ENCODE results near the gene LAMC1. TPM values are rescaled to one million over a fixed set of nuclear protein-coding genes. Genes with fewer than 3 reads are reported as not detected.
A peak's percentile ranks its signal among the peaks of the same experiment; 100 is the strongest.

LAMC1 gene
- total and polyA plus RNA-seq, 4 donors, result 20.8 to 247 (median 154) TPM

- Histone ChIP-seq H3K4me3 (ENCODE audit: low read length in 2 of 2) (no peak overlapping the region), H3K27ac (ENCODE audit: low read depth in 1 of 2, low read length in 2 of 2) (peak overlapping the region; percentile 33 to 74), H3K9me3 (ENCODE audit: control insufficient read depth, low read length) (no peaks in the 10 kb centered on the region), H3K27me3 (ENCODE audit: control insufficient read depth in 1 of 2, insufficient read depth in 2 of 2, low read length in 1 of 2) (no peaks in the 10 kb centered on the region), H3K36me3 (ENCODE audit: control insufficient read depth in 1 of 2, insufficient read depth in 2 of 2, low read length in 1 of 2) (no peaks in the 10 kb centered on the region), H3K4me1 (ENCODE audit: control insufficient read depth in 1 of 2, insufficient read depth in 2 of 2, low read length in 2 of 2) (peaks cover 0 to 1% of the 10 kb centered on the region in 2 donors)
- 6 to 8% methylated on average over 3 of the region's 3 CpGs for WGBS, 2 donors
- intact Hi-C loops (cut with DNase I), result loop anchor here (5.0 kb wide), 2 partner anchors 37 to 52 kb away; no protein-coding TSS in a partner anchor
- DNase-seq (peak; percentile 76 to 83), ATAC-seq (ENCODE audit: low FRiP score) (peak; percentile 85)
Measured at GRCh38 chr1:183180634-183181056, 157.4 kb downstream of the LAMC1 start.

- H3K27me3 ChIP-seq (ENCODE audit: control insufficient read depth in 1 of 2, insufficient read depth in 2 of 2, low read length in 1 of 2), result no peaks in the 10 kb centered on the region
- ATAC-seq (ENCODE audit: low FRiP score), result peak; percentile 56
- 53 to 60% methylated on average over 26 to 30 of the region's 30 CpGs for WGBS, 2 donors
- intact Hi-C loops (cut with DNase I), result no loop called here
- H3K27ac ChIP-seq (ENCODE audit: low read depth in 1 of 2, low read length in 2 of 2), result no peak within 1 kb of the TSS
- no peaks in the 10 kb centered on the region for H3K36me3 ChIP-seq (ENCODE audit: control insufficient read depth in 1 of 2, insufficient read depth in 2 of 2, low read length in 1 of 2)
- no peaks in the 10 kb centered on the region for H3K9me3 ChIP-seq (ENCODE audit: control insufficient read depth, low read length)
- H3K4me3 ChIP-seq (ENCODE audit: low read length in 2 of 2), result no peak within 1 kb of the TSS
- DNase-seq, result no peak
- no peaks in the 10 kb centered on the region for H3K4me1 ChIP-seq (ENCODE audit: control insufficient read depth in 1 of 2, insufficient read depth in 2 of 2, low read length in 2 of 2)
Measured at GRCh38 chr1:183185941-183186490, 162.8 kb downstream of the LAMC1 start, which contains the start of gene LAMC2. TSS of gene LAMC2 (plus strand) at chr1:183186264. CDS start at chr1:183186353, 89 bp downstream.

GRCh38 chr1:183186841-183187240 lies 163.6 kb downstream of the LAMC1 start:
- ATAC-seq (ENCODE audit: low FRiP score), result no peak
- no peak for DNase-seq
- 84% methylated on average over 4 of the region's 4 CpGs for WGBS, 2 donors
- no peaks in the 10 kb centered on the region for H3K27me3 ChIP-seq (ENCODE audit: control insufficient read depth in 1 of 2, insufficient read depth in 2 of 2, low read length in 1 of 2)
- intact Hi-C loops (cut with DNase I), result no loop called here
- no peaks in the 10 kb centered on the region for H3K36me3 ChIP-seq (ENCODE audit: control insufficient read depth in 1 of 2, insufficient read depth in 2 of 2, low read length in 1 of 2)
- H3K4me1 ChIP-seq (ENCODE audit: control insufficient read depth in 1 of 2, insufficient read depth in 2 of 2, low read length in 2 of 2), result no peaks in the 10 kb centered on the region
- no peak overlapping the region for H3K4me3 ChIP-seq (ENCODE audit: low read length in 2 of 2)
- no peaks in the 10 kb centered on the region for H3K9me3 ChIP-seq (ENCODE audit: control insufficient read depth, low read length)
- H3K27ac ChIP-seq (ENCODE audit: low read depth in 1 of 2, low read length in 2 of 2), result no peak overlapping the region

- intact Hi-C loops (cut with DNase I), result no loop called here
- ATAC-seq (ENCODE audit: low FRiP score) (no peak), DNase-seq (no peak)
- H3K9me3 ChIP-seq (ENCODE audit: control insufficient read depth, low read length), result no peaks in the 10 kb centered on the region
- no peak overlapping the region for H3K27ac ChIP-seq (ENCODE audit: low read depth in 1 of 2, low read length in 2 of 2)
- H3K4me3 ChIP-seq (ENCODE audit: low read length in 2 of 2), result no peak overlapping the region
- no peaks in the 10 kb centered on the region for H3K36me3 ChIP-seq (ENCODE audit: control insufficient read depth in 1 of 2, insufficient read depth in 2 of 2, low read length in 1 of 2)
- H3K4me1 ChIP-seq (ENCODE audit: control insufficient read depth in 1 of 2, insufficient read depth in 2 of 2, low read length in 2 of 2), result no peaks in the 10 kb centered on the region
- WGBS, 2 donors, result 81 to 87% methylated on average over 1 of the region's 1 CpG
- no peaks in the 10 kb centered on the region for H3K27me3 ChIP-seq (ENCODE audit: control insufficient read depth in 1 of 2, insufficient read depth in 2 of 2, low read length in 1 of 2)
Measured at GRCh38 chr1:183188240-183188639, 165.0 kb downstream of the LAMC1 start.

GRCh38 chr1:183191833-183192232 lies 168.6 kb downstream of the LAMC1 start:
- no peaks in the 10 kb centered on the region for H3K9me3 ChIP-seq (ENCODE audit: control insufficient read depth, low read length)
- 46 to 47% methylated on average over 1 of the region's 1 CpG for WGBS, 2 donors
- H3K4me3 ChIP-seq (ENCODE audit: low read length in 2 of 2), result no peak overlapping the region
- no peaks in the 10 kb centered on the region for H3K36me3 ChIP-seq (ENCODE audit: control insufficient read depth in 1 of 2, insufficient read depth in 2 of 2, low read length in 1 of 2)
- no peaks in the 10 kb centered on the region for H3K27me3 ChIP-seq (ENCODE audit: control insufficient read depth in 1 of 2, insufficient read depth in 2 of 2, low read length in 1 of 2)
- DNase-seq, result no peak
- H3K27ac ChIP-seq (ENCODE audit: low read depth in 1 of 2, low read length in 2 of 2), result no peak overlapping the region
- no peak for ATAC-seq (ENCODE audit: low FRiP score)
- H3K4me1 ChIP-seq (ENCODE audit: control insufficient read depth in 1 of 2, insufficient read depth in 2 of 2, low read length in 2 of 2), result peaks cover 0 to 2% of the 10 kb centered on the region in 2 donors
- intact Hi-C loops (cut with DNase I), result no loop called here

- H3K9me3 ChIP-seq (ENCODE audit: control insufficient read depth, low read length), result no peaks in the 10 kb centered on the region
- H3K27ac ChIP-seq (ENCODE audit: low read depth in 1 of 2, low read length in 2 of 2), result no peak overlapping the region
- ATAC-seq (ENCODE audit: low FRiP score), result no peak
- no peaks in the 10 kb centered on the region for H3K36me3 ChIP-seq (ENCODE audit: control insufficient read depth in 1 of 2, insufficient read depth in 2 of 2, low read length in 1 of 2)
- WGBS, 2 donors, result 87 to 91% methylated on average over 4 of the region's 4 CpGs
- DNase-seq, result no peak
- H3K4me1 ChIP-seq (ENCODE audit: control insufficient read depth in 1 of 2, insufficient read depth in 2 of 2, low read length in 2 of 2), result peaks cover 0 to 2% of the 10 kb centered on the region in 2 donors
- intact Hi-C loops (cut with DNase I), result no loop called here
- no peaks in the 10 kb centered on the region for H3K27me3 ChIP-seq (ENCODE audit: control insufficient read depth in 1 of 2, insufficient read depth in 2 of 2, low read length in 1 of 2)
- H3K4me3 ChIP-seq (ENCODE audit: low read length in 2 of 2), result no peak overlapping the region
Measured at GRCh38 chr1:183193963-183194525, 170.8 kb downstream of the LAMC1 start.

- 90 to 100% methylated on average over 1 of the region's 1 CpG for WGBS, 2 donors
- intact Hi-C loops (cut with DNase I), result no loop called here
- no peak for ATAC-seq (ENCODE audit: low FRiP score)
Measured at GRCh38 chr1:183194527-183195141, 171.4 kb downstream of the LAMC1 start.

GRCh38 chr1:183195142-183195574 lies 171.9 kb downstream of the LAMC1 start:
- intact Hi-C loops (cut with DNase I), result no loop called here
- DNase-seq, result no peak
- ATAC-seq (ENCODE audit: low FRiP score), result no peak
- Histone ChIP-seq H3K4me3 (ENCODE audit: low read length in 2 of 2) (no peak overlapping the region), H3K36me3 (ENCODE audit: control insufficient read depth in 1 of 2, insufficient read depth in 2 of 2, low read length in 1 of 2) (no peaks in the 10 kb centered on the region), H3K9me3 (ENCODE audit: control insufficient read depth, low read length) (no peaks in the 10 kb centered on the region), H3K27ac (ENCODE audit: low read depth in 1 of 2, low read length in 2 of 2) (no peak overlapping the region), H3K4me1 (ENCODE audit: control insufficient read depth in 1 of 2, insufficient read depth in 2 of 2, low read length in 2 of 2) (peaks cover 0 to 2% of the 10 kb centered on the region in 2 donors), H3K27me3 (ENCODE audit: control insufficient read depth in 1 of 2, insufficient read depth in 2 of 2, low read length in 1 of 2) (no peaks in the 10 kb centered on the region)
- 59 to 63% methylated on average over 3 of the region's 3 CpGs for WGBS, 2 donors

More at GRCh38 chr1:183194527-183195141, 171.4 kb downstream of the LAMC1 start:
- Histone ChIP-seq H3K27ac (ENCODE audit: low read depth in 1 of 2, low read length in 2 of 2) (no peak overlapping the region), H3K4me1 (ENCODE audit: control insufficient read depth in 1 of 2, insufficient read depth in 2 of 2, low read length in 2 of 2) (peaks cover 0 to 2% of the 10 kb centered on the region in 2 donors), H3K27me3 (ENCODE audit: control insufficient read depth in 1 of 2, insufficient read depth in 2 of 2, low read length in 1 of 2) (no peaks in the 10 kb centered on the region), H3K4me3 (ENCODE audit: low read length in 2 of 2) (no peak overlapping the region), H3K9me3 (ENCODE audit: control insufficient read depth, low read length) (no peaks in the 10 kb centered on the region), H3K36me3 (ENCODE audit: control insufficient read depth in 1 of 2, insufficient read depth in 2 of 2, low read length in 1 of 2) (no peaks in the 10 kb centered on the region)
- DNase-seq, result no peak
